ENCODE measurements around the gene CYTH3.

- TF ChIP-seq CTCF (CRISPR knock-in tag; IDR thresholded peaks at IDR 0.05), result no peak
- no peak for TF ChIP-seq ZNF337 (CRISPR knock-in tag; IDR thresholded peaks at IDR 0.05; ENCODE audit: borderline replicate concordance, low read depth)
- TF ChIP-seq MLX (CRISPR knock-in tag; IDR thresholded peaks at IDR 0.05), result no peak
- no peak for TF ChIP-seq HCFC1 (IDR thresholded peaks at IDR 0.05; ENCODE audit: low read depth, low read length)
- no peak for TF ChIP-seq SSRP1 (CRISPR knock-in tag; IDR thresholded peaks at IDR 0.05)
Observed at GRCh38 chr7:6142871-6143380, 129.5 kb downstream of the CYTH3 start.
